SK-N-SH (cell line): ENCODE measurements around the gene HSPA1L.

ENCODE experiments used
- CTCF ChIP-seq: fragments of 200-600 bp; sonication (generic); IDR thresholded peaks from 2 replicates; pipeline ENCODE4 v1.6.1; 2017; ENCODE audit warnings: antibody characterized with exemption, mild to moderate bottlenecking, moderate library complexity
- EP300 ChIP-seq, 2 experiments: IDR thresholded peaks; 2 replicates each; pipeline versions ENCODE4 v1.4.0 to v1.6.1; 2012; ENCODE audit warnings: borderline replicate concordance in 1 of 2, low read depth in 1 of 2, low read length in 1 of 2
- MXI1 ChIP-seq: IDR thresholded peaks from 2 replicates; pipeline ENCODE4 v1.6.1; 2012; ENCODE audit warnings: mild to moderate bottlenecking, low read depth, low read length, improper control_type of control experiment
- REST ChIP-seq: IDR thresholded peaks from 2 replicates; pipeline ENCODE4 v1.6.1; 2012; ENCODE audit warnings: mild to moderate bottlenecking, low read depth, low read length, moderate library complexity
- TEAD4 ChIP-seq: IDR thresholded peaks from 2 replicates; pipeline ENCODE4 v1.4.0; 2012; ENCODE audit warnings: mild to moderate bottlenecking, borderline replicate concordance; ENCODE audit not compliant: insufficient read depth
- YY1 ChIP-seq: IDR thresholded peaks from 2 replicates; pipeline ENCODE4 v1.4.0; 2012; ENCODE audit warnings: low read depth, mild to moderate bottlenecking

DNA sequence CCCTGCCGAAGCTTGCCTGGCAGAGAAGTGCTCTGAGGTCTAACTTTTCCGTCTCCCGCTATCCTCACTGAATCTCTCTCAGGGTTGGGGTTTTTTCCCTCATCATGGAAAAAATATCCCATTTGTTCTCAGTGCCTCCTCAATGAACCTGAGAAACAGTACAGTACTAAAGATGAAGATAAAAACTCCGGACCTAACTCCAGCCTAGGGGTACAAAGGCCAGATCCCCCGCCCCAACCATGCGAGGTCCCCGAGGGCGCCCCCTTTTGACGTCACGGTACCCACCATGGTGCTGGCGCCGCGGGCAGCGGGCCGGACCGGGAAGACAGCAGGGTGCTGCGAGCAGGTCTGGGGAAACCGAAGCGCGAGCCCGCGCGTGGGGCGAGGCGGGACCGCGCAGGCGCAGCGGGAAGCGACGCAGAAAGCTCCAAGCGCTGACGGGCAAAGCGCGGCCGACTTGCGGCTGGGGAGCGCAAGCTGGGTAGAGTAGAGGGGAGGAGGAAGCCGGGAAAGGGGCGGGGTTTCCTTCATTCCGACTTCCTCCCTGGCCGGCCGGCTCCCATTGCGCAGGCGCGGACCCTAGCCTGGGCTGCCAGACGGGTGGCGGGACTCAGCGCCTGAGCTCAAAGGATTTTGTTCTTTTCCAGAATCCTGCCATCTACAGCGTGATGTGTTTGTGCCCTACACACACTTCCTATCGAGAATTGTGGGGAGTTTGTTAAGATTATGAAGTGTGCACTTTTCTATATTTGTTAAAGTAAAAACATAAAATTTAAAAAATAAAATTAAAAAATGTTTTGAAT is 8.4 kb downstream of the HSPA1L start, which contains the start of gene LSM2:
- peak; percentile 76 for TF ChIP-seq MXI1
- peak; percentile 61; the same call in 1 of the 2 replicates for TF ChIP-seq YY1
- no peak for TF ChIP-seq REST
- TF ChIP-seq CTCF: peak; percentile 46
- TF ChIP-seq EP300 (IDR thresholded peaks at IDR 0.05; ENCODE audit: borderline replicate concordance in 1 of 2, low read depth in 1 of 2, low read length in 1 of 2): no peak
- TF ChIP-seq TEAD4: no peak
